HEK293 (cell line): ENCODE data around the gene DNASE2B.

Source experiments
- REST ChIP-seq: fragments of 450-650 bp; formaldehyde crosslinking; IDR thresholded peaks from 2 replicates; pipeline ENCODE4 v1.5.1; 2016; ENCODE audit warnings: missing biosample characterization, missing genetic modification characterization
- ZBTB1 ChIP-seq: fragments of 450-650 bp; formaldehyde crosslinking; IDR thresholded peaks from 2 replicates; pipeline ENCODE4 v1.5.1; 2016; ENCODE audit warnings: missing biosample characterization, missing genetic modification characterization
- TF ChIP-seq, protein P1 (sequence below): fragments of 450-650 bp; formaldehyde crosslinking; IDR thresholded peaks from 2 replicates; pipeline ENCODE4 v1.5.1; 2016; ENCODE audit warnings: missing biosample characterization, missing genetic modification characterization
- TF ChIP-seq, protein P2 (sequence below): fragments of 450-650 bp; formaldehyde crosslinking; IDR thresholded peaks from 2 replicates; pipeline ENCODE4 v1.5.1; 2017; ENCODE audit warnings: missing biosample characterization, missing genetic modification characterization

- TF ChIP-seq, protein P1, sequence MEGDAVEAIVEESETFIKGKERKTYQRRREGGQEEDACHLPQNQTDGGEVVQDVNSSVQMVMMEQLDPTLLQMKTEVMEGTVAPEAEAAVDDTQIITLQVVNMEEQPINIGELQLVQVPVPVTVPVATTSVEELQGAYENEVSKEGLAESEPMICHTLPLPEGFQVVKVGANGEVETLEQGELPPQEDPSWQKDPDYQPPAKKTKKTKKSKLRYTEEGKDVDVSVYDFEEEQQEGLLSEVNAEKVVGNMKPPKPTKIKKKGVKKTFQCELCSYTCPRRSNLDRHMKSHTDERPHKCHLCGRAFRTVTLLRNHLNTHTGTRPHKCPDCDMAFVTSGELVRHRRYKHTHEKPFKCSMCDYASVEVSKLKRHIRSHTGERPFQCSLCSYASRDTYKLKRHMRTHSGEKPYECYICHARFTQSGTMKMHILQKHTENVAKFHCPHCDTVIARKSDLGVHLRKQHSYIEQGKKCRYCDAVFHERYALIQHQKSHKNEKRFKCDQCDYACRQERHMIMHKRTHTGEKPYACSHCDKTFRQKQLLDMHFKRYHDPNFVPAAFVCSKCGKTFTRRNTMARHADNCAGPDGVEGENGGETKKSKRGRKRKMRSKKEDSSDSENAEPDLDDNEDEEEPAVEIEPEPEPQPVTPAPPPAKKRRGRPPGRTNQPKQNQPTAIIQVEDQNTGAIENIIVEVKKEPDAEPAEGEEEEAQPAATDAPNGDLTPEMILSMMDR (tag by site-specific recombination), result no peak
- TF ChIP-seq, protein P2, sequence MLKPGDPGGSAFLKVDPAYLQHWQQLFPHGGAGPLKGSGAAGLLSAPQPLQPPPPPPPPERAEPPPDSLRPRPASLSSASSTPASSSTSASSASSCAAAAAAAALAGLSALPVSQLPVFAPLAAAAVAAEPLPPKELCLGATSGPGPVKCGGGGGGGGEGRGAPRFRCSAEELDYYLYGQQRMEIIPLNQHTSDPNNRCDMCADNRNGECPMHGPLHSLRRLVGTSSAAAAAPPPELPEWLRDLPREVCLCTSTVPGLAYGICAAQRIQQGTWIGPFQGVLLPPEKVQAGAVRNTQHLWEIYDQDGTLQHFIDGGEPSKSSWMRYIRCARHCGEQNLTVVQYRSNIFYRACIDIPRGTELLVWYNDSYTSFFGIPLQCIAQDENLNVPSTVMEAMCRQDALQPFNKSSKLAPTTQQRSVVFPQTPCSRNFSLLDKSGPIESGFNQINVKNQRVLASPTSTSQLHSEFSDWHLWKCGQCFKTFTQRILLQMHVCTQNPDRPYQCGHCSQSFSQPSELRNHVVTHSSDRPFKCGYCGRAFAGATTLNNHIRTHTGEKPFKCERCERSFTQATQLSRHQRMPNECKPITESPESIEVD (tag by site-specific recombination), result no peak
- TF ChIP-seq ZBTB1 (tag by site-specific recombination) (no peak), REST (tag by site-specific recombination) (no peak)
Observed at GRCh38 chr1:84373436-84374141, 24.7 kb upstream of the DNASE2B start.
